GM21737 (cell line): ENCODE measurements around the gene OR9Q2.
"Not testable (repeated sequence)": the region's sequence is repeated elsewhere in the genome, so short reads cannot be mapped to it uniquely, and the experiment has no call there.

ENCODE experiments used
- ATAC-seq: cut with Tn5 transposase; IDR thresholded peaks from one replicate; pipeline ENCODE4 v1.9.1; 2021; ENCODE audit warnings: mild to moderate bottlenecking, moderate library complexity; ENCODE audit not compliant: unreplicated experiment

The OR9Q2 gene

GRCh38 chr11:58188770-58189169 lies at the start of gene OR9Q2:
OR9Q2 (plus strand) TSS chr11:58189070; CDS start chr11:58190491, 1,421 bp downstream.
- no peak for ATAC-seq

GRCh38 chr11:58142761-58143160 lies 46.1 kb upstream of the OR9Q2 start:
- ATAC-seq, result no peak

GRCh38 chr11:58152781-58153180 lies 36.1 kb upstream of the OR9Q2 start:
- ATAC-seq, result no peak

GRCh38 chr11:58164389-58164788 lies 24.5 kb upstream of the OR9Q2 start:
- no peak for ATAC-seq

GRCh38 chr11:58164990-58165389 lies 23.9 kb upstream of the OR9Q2 start:
- ATAC-seq, result no peak

- ATAC-seq, result no peak
Observed at GRCh38 chr11:58165504-58166106, 23.3 kb upstream of the OR9Q2 start.

- ATAC-seq, result no peak
Observed at GRCh38 chr11:58177409-58178054, 11.3 kb upstream of the OR9Q2 start.

- ATAC-seq, result no peak
Observed at GRCh38 chr11:58178444-58178843, 10.4 kb upstream of the OR9Q2 start.

- no peak for ATAC-seq
Observed at GRCh38 chr11:58179648-58180047, 9.2 kb upstream of the OR9Q2 start.

GRCh38 chr11:58186938-58187337 lies 1.9 kb upstream of the OR9Q2 start:
- no peak for ATAC-seq

- ATAC-seq, result no peak
Observed at GRCh38 chr11:58192229-58192628, 3.4 kb downstream of the OR9Q2 start.

- no peak for ATAC-seq
Observed at GRCh38 chr11:58193391-58193790, 4.5 kb downstream of the OR9Q2 start.

- ATAC-seq, result no peak
Observed at GRCh38 chr11:58195939-58196338, 7.1 kb downstream of the OR9Q2 start.

- no peak for ATAC-seq
Observed at GRCh38 chr11:58199271-58199670, 10.4 kb downstream of the OR9Q2 start.

- ATAC-seq, result no peak
Observed at GRCh38 chr11:58204042-58204441, 15.2 kb downstream of the OR9Q2 start, which contains the start of gene OR1S2. OR1S2 (minus strand) TSS chr11:58204142; CDS start chr11:58204142, 0 bp downstream.

- ATAC-seq, result not testable (repeated sequence)
Observed at GRCh38 chr11:58212420-58212819, 23.6 kb downstream of the OR9Q2 start, which contains the start of gene OR1S1. OR1S1 (plus strand) TSS chr11:58212720.

- ATAC-seq, result no peak
Observed at GRCh38 chr11:58216476-58216875, 27.6 kb downstream of the OR9Q2 start.

- no peak for ATAC-seq
Observed at GRCh38 chr11:58222721-58223120, 33.9 kb downstream of the OR9Q2 start.

GRCh38 chr11:58227956-58228615 lies 39.2 kb downstream of the OR9Q2 start:
- ATAC-seq, result no peak
